ENCODE data around the gene FAM151B.
A peak's percentile ranks its signal among the peaks of the same experiment; 100 is the strongest.
"Not testable (repeated sequence)": the region's sequence is repeated elsewhere in the genome, so short reads cannot be mapped to it uniquely, and the experiment has no call there.

Gene FAM151B, protein sequence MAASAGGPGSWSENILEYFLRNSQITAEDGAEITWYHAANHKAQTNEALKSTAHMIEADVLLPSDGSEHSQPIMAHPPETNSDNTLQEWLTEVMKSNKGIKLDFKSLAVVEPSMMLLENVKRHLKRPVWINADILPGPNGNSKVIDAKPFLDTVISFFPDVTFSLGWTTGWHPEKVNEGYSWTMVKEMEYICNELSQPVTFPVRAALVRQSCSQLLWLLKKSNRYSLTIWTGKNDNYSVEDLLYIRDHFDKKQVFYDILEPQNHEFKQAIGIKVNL

DNA sequence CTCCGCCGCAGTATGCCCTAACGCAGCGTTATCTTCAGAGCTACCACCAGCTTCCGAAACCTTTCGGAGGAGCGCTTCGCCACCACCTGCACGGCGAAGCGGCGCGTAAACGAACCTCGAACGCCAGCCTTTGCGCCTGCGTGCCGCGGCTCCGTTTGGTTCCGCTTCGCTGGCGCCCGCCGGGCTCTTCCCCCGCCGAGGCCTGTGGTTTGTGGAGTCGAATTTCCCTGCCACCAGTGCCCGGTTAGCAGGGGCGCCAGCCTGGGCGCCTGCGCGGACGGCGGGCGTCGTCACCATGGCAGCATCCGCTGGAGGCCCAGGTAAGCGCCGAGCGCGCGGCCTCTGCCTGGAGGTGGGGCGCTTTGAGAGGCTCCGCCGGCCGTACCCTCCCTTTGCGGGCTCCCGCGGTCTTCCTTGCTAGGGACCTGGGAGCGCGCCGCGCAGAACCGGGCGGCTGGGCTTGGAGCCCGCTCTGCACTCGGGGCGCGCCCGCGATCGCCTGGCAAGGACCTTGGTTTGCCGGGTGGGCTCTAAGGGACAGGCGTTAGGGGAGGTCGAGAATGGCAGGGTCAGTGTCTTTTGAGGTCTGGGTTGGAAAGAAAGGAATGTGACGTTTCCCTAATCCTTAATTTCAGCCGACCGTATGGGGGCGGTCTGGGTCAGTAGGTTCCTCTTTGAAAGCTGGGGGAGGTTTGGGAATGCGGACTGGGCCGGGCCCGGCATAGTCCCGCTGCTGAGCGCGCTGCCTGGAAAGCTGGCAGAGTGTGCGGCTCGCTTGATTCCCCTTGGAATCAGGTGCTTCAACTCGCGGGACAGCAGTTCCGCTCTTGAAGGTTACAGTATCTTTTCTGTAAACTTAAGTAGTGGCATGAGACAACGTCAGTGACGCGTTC lies at the start of gene FAM151B:
FAM151B (plus strand) TSS at position 272 of the 893 bp plus-strand sequence; CDS start at position 296, 24 bp downstream.
- peak; percentile 35 for DNase-seq (ENCODE audit: low read depth)

DNA sequence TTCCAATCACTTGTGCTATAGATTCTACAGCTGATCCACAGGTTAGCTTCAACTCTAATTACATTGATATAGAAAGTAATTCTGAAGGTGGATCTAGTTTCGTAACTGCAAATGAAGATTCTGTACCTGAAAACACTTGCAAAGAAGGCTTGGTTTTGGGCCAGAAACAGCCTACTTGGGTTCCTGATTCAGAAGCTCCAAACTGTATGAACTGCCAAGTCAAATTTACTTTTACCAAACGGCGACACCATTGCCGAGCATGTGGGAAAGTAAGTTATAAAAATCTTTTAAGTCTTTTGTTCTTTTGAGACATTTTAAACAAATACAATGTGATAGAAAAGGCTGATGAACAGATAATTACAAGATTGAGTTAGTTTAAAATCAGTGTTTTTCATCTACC lies 49.2 kb upstream of the FAM151B start:
- no peak for DNase-seq (ENCODE audit: low read depth)

DNA sequence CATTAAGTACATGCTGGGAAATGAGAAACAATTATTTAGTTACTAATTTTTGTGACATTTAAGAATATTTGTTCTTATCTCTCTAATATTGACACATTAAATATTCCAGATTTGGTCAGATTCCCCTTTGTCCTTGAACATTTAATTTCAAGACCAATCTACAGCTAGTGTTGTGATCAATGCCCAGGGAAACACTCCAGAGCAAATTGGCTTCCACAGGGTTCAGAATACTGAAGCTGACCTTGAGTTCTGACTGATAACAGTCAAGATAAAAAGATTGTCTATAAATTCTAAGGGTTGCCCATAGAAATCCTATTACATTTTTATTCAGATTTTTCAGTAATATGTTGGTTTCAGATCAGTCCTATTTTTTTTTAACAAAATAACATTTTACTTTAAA lies 48.7 kb upstream of the FAM151B start:
- no peak for DNase-seq (ENCODE audit: low read depth)

DNA sequence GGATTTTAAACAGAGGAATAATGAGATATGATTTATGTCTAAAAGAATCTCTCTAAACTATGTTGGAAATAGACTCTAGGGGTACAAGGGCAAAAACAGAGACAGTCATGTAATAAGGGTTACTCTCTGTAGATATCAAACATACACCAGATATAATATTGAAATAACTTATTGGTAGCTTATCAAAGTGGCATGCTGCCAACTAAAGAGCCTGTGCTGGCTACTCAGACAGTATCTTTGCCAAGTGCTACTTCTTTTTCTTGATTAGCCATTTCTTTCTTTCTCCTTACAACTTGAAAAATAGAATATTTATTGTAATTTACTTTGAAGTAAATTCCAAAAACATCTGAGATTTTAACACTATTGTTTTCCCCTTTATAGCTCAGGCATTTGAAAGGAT lies 45.2 kb upstream of the FAM151B start:
- DNase-seq (ENCODE audit: low read depth), result no peak

DNA sequence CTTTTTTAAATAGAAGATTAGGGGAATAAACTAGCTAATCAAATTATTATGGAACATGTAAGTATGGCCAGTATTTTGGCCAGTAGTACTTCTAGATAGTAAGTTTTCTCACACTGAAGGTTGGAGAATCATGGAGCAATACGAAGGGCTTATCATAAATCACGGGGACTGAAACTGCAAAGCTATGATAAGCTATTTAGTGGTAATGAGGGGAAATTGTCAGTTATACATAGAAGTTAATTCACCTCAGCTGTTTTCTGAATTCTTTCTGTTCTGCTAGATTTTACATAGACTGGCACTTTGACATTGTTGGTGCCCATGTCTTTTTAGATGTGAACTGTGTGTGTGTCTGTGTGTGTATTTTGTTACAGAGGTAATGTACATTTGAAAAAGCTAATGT lies 34.5 kb upstream of the FAM151B start:
- no peak for DNase-seq (ENCODE audit: low read depth)

DNA sequence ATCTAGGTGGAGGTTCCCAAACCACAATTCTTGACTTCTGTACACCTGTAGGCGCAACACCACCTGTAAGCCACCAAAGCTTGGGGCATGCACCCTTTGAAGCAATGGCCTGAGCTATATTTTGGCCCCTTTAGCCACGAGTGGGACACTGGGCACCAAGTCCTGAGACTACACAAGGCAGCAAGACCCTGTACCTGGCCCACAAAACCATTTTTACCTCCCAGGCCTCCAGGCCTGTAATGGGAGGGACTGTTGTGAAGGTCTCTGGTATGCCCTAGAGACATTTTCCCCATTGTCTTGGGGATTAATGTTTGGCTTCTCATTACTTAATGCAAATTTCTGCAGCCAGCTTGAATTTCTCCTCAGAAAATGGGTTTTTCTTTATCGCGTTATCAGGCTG lies 24.6 kb upstream of the FAM151B start:
- DNase-seq (ENCODE audit: low read depth), result no peak

DNA sequence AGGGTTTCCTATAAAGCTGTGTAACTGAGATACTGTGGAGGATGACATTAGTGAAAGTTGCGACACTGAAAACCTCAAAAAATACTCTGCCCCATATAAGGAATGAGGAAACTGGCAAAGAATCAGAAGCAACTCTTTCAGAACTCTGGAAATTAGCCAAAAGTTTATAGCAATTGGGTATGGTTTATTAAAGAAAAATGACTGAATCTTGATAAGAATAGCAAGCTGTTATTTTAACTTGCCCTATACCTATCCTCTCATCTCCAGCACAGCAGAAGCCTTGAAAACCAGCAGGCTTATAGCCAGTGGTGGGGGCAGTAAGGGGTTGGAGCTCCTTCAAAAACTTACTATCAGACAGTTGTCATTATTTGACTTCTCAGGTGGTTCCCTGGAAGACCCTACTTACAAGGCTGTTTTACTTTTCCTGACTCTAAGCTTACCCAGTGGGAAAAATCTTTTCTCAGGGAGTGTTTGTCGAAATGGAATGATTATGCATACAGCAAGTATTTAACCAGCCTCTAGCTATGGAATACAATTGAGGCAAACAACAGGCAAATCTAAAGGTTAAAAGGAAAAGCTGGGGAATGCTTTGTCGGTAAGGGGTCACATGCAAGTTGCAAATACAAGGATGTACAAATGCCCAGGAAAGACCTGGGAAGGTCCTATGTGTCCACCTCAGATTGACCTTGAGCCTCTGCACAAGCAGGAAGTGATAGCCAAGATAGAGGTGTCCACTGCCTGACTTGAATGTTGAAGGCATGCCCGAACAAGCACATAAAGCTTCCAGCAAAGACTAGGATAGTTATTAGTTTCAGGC lies 21.0 kb upstream of the FAM151B start:
- no peak for DNase-seq (ENCODE audit: low read depth)

DNA sequence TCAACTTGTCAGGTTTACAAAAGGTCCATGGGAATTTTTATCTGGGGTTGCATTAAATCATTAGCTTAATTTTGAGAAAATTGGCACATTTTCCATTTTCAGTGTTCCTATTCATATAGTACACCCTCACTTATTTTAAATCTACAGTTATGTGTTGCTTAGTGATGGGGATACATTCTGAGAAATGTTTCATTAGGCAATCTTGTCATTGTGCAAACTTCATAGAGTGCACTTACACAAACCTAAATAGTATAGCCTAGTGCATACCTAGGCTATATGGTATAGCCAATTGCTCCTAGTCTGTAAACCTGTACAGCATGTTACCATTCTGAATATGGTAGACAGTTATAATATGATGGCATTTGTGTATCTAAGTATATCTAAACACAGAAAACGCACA lies 19.8 kb upstream of the FAM151B start:
- no peak for DNase-seq (ENCODE audit: low read depth)

DNA sequence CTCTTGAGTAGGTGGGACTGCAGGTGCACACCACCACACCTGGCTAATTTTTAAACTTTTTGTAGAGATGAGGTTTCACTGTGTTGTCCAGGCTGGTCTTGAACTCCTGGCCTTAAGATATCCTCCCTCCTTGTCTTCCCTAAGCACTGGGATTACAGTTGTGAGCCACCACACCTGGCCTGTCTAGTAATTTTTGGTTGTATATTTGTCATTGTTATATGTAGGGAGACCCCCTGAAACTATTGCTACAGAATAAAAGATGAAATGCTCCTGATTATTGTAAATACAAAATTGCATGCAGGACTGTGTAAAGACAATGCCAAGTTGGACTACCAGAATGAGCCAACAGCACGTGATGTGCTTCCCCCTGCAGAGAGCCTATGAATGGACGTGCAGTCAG lies 17.3 kb upstream of the FAM151B start:
- not testable (repeated sequence) for DNase-seq (ENCODE audit: low read depth)

DNA sequence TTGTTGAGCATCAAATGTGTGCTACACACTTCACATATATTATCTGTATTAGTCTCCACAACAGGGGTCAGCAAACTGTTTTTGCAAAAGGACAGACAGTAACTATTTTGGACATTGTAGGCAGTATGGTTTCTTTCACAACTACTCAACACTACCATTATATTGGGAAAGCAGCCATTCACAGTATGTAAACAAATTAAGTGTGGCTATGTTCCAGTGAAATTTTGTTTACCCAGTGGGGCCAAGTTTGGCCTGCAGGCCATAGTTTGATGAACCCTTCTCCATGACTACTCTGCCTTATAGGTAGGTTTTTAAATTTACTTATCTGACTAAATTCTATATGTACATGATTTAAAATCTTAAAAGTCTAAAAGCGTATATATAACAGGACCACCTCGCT lies 13.0 kb upstream of the FAM151B start:
- no peak for DNase-seq (ENCODE audit: low read depth)

DNA sequence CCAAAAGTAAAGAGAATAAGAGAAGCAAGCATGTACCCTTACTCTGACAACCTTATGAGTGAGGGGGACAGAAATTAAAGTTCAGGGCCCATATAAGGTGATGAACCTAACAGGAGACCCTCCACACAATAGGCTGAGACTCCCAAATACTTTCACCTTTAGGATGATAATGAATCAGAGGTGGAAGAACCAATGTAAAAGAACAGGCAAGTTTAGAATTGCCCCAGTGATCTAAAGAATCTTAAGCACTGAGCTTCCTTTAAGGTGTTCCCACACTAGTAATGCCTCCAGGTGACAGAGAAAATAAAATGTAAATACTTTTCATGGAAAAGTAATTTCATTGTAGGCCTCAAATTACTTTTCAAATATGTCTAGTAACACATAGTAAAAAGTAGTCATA lies 8.2 kb upstream of the FAM151B start:
- DNase-seq (ENCODE audit: low read depth), result no peak

DNA sequence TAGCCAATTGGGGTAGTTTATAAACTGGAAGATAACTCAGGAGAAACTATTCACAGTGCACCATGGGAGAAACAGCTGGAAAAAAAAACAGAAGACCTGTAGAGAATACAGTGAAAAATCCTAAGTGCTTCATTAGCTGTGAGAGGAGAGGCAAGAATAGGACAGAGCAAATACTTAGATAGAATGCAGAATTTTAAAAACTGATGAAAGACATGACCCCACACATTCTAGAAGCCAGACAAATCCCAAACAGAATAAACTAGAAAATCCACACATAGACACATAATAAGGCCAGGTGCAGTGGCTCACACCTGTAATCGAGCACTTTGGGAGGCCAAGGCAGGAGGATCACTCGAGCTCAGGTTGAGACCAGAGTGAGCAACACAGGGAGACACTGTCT lies 7.5 kb upstream of the FAM151B start:
- DNase-seq (ENCODE audit: low read depth), result no peak

DNA sequence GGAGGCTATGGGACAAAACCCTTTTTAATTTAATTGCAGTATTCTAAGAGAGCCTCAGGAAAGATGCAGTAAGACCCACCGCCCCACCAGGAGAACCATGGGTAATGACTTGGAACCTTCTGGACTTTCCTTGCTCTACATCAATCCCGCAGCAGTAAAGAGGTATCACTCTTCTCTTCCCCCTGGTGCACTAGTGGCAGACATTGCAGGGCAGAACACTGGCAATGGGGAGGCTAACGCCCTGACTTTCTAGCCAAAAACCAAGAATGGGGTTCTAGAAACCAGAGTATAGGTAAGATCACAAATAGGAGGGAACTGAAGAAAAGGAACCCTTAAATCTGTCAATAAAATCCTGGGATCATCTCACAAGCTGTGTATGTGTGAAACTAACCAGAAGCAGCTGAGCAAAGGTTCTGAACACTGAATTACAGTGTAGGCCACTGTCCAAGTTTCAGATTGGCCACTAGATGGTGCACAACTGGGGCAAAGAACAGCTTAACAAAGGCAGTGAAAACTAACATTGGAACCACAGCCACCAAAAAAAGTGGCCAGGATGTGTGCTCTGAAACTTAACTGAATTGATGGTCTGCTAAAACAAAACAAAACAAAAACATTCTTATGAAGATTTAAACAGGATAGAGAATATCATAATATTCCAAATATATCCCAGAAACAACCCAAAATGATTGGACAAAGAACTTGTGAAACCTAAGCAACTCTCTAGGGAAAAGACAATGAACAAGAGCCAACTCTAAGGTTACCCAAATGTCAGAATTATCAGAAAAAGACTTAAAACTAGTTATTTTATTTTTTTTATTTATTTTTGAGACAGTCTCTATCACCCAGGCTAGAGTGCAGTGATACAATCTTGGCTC lies 6.6 kb upstream of the FAM151B start:
- DNase-seq (ENCODE audit: low read depth), result peak; percentile 7

DNA sequence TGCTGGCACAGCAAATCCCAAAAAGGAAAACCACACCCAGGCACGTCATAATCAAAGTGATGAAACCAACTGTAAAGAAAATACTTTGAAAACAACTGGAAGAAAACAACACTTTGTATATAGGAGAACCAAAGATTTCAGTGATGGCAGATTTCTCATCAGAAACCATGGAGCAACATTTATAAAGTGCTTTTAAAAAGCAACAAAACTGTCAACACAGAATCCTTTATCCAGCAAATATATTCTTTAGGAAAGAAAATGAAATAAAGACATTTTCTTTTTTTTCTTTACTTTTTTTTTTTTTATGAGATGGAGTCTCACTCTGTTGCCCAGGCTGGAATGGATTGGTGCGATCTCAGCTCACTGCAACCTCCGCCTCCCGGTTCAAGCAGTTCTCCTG lies 5.3 kb upstream of the FAM151B start:
- DNase-seq (ENCODE audit: low read depth), result no peak

DNA sequence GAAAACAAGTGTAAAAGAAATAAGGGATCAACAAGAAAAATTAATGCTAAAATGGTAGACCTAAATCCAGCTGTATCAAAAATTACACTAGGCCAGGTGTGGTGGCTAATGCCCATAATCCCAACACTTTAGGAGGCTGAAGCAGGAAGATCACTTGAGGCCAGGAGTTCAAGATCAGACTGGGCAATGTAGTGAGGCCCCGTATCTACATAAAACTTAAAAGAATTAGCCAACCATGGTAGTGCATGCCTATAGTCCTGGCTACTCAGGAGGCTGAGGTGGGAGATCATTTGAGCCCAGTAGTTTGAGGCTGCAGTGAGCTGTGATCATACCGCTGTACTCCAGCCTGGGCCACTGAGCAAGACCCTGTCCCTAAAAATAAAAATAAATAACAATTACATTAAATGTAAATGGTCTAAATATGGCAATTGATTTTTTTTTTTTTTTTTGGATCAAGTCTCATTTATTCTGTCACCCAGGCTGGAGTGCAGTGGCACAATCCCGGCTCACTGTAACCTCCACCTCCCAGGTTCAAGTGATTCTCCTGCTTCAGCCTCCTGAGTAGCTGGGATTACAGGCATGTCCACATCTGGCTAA lies 4.2 kb upstream of the FAM151B start:
- DNase-seq (ENCODE audit: low read depth), result no peak

DNA sequence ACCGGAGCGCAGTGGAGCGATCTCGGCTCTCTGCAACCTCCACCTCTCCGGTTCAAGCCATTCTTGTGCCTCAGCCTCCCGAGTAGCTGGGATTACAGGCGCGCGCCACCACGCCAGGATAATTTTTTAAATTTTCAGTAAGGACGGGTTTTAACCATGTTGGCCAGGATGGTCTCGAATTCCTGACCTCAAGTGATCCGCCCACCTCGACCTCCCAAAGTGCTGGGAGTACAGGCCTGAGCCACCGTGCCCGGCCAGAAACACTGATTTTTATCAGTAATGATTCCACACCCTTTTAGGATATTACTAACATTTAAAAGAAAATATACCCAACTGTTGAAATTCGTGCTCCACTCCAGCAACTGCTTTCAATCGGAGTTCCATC lies 464 bp upstream of the FAM151B start:
- no peak for DNase-seq (ENCODE audit: low read depth)

DNA sequence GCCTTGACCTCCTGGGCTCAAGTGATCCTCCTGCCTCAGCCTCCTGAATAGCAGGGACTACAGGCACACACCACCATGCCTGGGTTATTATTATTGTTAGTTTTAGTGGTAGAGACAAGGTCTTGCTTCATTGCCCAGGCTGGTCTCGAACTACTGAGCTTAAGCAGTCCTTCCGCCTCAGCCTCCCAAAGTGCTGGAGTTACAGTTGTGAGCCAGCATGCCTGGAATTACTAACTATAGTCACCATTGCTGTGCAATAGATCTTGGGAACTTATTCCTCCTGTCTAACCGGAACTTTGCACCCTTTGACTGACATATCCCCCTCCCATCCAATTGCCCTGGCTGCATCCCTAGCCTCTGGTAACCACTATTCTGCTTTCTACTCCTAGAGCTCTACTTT lies 3.4 kb downstream of the FAM151B start:
- DNase-seq (ENCODE audit: low read depth), result no peak

DNA sequence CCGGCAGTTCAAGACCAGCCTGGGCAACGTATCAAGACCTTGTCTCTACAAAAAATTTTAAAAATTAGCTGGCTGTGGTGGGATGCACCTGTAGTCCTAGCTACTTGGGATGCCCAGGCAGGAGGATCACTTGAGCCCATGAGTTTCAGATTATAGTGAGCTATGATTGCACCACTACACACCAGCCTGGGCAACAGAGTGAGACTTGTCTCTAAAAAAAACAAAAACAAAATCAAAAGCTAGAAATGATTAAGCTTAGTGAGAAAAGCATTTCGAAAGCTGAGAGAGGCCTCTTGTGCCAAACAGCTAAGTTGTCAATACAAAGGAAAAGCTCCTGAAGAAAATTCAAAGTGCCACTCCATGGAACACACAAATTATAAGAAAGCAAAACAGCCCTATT lies 4.8 kb downstream of the FAM151B start:
- DNase-seq (ENCODE audit: low read depth), result no peak

DNA sequence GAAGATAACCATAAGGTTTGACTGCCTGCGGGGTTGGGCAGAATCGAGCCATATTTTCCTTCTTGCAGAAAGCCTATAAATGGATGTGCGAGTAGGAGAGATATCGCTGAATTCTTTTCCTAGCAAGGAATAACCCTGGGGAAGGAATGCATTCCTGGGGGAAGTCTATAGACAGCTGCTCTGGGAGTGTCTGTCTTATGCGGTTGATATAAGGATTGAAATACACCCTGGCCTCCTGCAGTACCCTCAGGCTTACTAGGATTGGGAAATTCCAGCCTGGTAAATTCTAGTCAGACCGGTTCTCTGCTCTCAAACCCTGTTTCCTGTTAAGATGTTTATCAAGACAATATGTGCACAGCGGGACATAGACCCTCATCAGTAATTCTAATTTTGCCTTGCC lies 5.5 kb downstream of the FAM151B start:
- not testable (repeated sequence) for DNase-seq (ENCODE audit: low read depth)

DNA sequence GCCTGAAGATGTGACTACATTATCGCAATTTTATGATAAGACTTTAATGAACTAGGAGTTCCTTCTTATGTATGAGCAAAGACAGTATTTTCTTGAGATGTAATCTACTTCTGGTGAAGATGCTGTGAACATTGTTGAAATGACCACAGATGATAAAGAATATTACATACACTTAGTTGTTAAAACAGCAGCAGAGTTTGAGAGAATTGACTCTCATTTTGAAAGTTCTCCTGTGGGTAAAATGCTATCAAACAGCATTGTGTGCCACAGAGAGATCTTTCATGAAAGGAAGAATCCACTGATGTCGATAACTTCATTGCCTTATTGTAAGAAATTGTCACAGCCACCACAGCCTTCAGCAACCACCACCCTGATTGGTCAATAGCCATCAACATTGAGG lies 8.0 kb downstream of the FAM151B start:
- DNase-seq (ENCODE audit: low read depth), result no peak

DNA sequence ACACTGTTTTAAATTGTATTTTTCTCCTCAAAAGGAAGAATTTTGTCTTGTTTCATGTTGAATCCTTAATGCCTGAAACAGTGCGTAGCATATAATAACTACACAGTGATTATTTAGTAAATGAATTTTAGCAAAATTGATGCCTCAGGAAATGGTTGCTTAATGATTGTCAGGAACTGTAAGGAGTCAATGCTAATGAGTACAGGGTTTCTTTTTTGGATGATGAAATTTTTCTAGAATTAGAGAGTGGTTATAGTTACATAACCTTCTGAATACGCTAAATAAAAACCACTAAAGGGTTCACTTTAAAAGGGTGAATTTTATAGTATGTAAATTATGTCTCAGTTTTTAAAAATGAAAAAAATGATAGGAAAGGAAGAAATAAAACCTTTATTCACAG lies 14.9 kb downstream of the FAM151B start:
- no peak for DNase-seq (ENCODE audit: low read depth)

Data from stimulated activated CD8-positive, alpha-beta memory T cell treated with anti-CD3 and anti-CD28 coated beads, Interleukin-12 subunit alpha, Interleukin-12 subunit beta, amount 100 ng/mL, for 1 hour (primary cell).